ENCODE results near the gene SH3RF3. TPM values are rescaled to one million over a fixed set of nuclear protein-coding genes. Genes with fewer than 3 reads are reported as not detected.

The SH3RF3 gene
- total and polyA plus RNA-seq, 10 of the 15 experiments (the other 5 are each of a cell fraction or from before 2014, with no cell fraction given) = 0.08 to 8.8 (median 2.3) TPM

GRCh38 chr2:109080109-109080508 lies 48.9 kb upstream of the SH3RF3 start (continued):
- TF ChIP-seq E2F8 (IDR thresholded peaks at IDR 0.05; ENCODE audit: low read depth, partially characterized antibody) (no peak), ZNF687 (IDR thresholded peaks at IDR 0.05) (no peak), CTCF (IDR thresholded peaks at IDR 0.05 in 2 of 3, conservative IDR thresholded peaks at IDR 0.05 in 1 of 3; ENCODE audit: control insufficient read depth in 2 of 3, extremely low read depth in 1 of 3, insufficient read depth in 1 of 3, low read depth in 3 of 3, low read length in 3 of 3) (no peak), IKZF2 (IDR thresholded peaks at IDR 0.05) (no peak), NFYA (IDR thresholded peaks at IDR 0.05; ENCODE audit: borderline replicate concordance, low read depth, low read length) (no peak), ZZZ3 (IDR thresholded peaks at IDR 0.05; ENCODE audit: control insufficient read depth, insufficient read length, low read depth) (no peak), ZBTB11 (CRISPR knock-in tag; IDR thresholded peaks at IDR 0.05) (no peak), TCF7 (IDR thresholded peaks at IDR 0.05; ENCODE audit: borderline replicate concordance) (no peak)

Measured in GM12878 (cell line).